HG03460 (cell line): ENCODE data around the gene COPZ2.

Experiments used
- ATAC-seq: cut with Tn5 transposase; IDR thresholded peaks from one replicate; pipeline ENCODE4 v1.9.1; 2021; ENCODE audit not compliant: unreplicated experiment

Gene COPZ2

GRCh38 chr17:48031966-48032365 is 5.6 kb downstream of the COPZ2 start:
- no peak for ATAC-seq

DNA sequence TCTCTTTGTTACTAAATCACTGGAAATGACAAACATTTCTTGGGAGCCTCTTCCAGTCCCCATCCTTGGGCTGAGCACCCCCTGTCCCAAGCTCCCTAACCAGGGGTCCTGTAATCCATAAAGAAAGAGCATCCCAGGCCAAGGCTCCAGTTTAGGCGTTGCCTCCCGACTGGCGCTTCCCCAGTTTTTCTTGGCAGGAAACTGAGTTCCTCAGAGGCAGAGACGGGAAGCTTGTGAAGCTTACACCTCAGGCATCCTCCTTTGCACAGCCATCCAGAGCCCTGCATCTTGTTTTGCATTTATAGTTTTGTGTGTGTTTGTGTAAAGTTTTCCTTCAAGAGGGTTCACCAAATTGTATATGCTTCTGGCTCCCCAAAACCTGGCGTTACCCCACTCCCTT is 7.1 kb downstream of the COPZ2 start:
- no peak for ATAC-seq

GRCh38 chr17:48028736-48029135 is 8.9 kb downstream of the COPZ2 start:
- ATAC-seq = no peak

DNA sequence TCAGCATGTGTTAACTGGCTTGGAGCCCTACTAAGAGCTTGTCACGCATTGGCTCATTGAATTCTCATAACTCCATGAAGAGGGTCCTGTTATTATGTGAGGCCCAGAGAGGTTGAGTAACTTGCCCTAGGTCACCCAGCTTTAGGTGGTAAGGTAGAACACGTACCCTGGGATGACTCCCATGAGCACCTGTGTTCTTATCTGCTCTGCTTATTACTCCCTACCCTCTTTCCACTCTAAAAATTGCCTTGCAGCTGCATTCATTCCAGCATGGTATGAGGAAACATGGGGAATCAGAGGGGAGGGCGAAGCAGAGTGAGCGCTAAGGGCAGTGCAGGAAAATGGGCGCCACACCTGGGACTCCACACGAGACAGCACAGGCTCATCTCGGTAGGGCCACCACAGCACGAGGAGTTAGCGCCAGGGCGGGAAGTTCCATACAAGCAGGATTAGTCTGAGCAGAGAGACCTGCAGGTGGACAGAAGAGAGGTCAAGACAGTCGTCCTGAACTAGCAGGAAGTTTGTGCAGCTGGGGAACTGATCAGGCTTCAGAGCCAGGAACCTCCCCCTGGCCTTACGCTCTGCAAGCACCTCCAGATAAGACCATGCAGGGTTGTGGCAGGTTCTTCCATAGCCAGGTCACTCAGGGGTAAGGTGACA is 10.1 kb downstream of the COPZ2 start:
- no peak for ATAC-seq

DNA sequence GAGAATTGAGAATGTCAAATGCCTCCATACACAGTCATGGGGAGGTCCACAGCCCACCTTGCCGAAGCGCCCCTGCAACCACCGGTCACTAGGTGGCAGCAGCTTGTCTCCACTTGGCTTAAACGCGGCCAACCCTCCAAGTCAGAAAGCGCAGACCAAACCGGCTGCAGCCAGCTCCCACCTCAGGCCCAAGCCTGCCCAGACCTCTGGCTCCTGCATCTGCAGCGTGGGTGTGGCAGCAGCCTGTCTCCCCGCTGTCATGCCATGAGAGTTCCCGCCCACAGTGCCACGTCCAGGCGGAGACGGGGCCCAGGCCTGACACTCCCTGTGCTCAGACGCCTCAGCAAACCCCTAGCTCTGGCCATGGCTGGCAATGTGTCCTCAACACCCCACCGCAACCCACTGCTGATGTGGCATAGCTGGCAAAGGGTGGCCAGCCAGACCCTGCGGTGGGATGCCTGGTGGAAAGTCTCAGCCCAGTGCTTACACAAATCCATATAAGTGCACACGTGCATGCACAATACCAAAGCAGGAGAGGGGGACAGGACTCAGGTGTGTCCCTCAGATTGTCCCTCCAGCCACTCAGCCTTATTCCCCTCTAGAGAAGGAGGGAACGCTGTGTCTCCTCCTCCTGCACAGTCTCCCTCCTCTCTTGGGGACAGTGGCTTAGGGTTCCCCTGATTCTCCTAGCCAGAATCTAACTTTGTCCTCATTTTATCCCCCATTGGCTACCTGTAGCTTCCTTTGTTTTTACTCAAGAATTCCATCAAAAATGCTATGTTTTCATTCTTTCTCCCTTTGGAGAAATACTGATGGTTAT is 10.9 kb downstream of the COPZ2 start:
- no peak for ATAC-seq

DNA sequence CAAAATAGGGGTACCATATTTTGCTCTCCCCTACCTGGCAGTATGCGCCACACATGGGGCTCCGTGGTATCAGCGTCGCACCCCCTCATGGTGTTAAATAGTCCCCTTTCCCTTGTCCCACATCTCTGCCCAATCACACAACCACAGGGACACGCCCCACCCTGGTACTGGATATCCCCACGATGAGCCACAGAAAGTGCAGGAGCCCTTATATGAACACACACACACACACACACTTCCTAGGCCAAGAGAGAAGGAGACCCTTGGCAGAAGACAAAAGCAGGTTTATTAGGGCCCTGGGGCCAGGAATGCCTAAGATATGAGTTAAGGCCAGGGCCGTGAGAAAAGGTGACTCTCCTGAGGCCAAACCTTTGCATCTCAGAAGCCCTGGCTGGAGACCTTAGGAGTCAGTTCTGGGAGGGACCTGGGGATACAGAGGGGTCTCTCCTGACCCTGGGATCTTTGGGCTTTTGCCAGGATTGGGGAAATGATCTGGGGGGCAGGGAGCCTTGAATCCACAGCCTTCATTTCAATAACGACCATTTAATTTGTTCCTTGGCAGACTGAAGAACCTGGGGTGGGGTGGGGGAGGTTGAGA is 11.6 kb downstream of the COPZ2 start:
- ATAC-seq = no peak

- peak; percentile 65 for ATAC-seq
Measured at GRCh38 chr17:48025040-48025903, 12.3 kb downstream of the COPZ2 start.

- ATAC-seq = peak; percentile 8
Measured at GRCh38 chr17:48024149-48025039, 13.2 kb downstream of the COPZ2 start.

GRCh38 chr17:48023400-48024148 is 14.0 kb downstream of the COPZ2 start:
- ATAC-seq = no peak

- ATAC-seq = no peak
Measured at GRCh38 chr17:48022901-48023300, 14.7 kb downstream of the COPZ2 start.

DNA sequence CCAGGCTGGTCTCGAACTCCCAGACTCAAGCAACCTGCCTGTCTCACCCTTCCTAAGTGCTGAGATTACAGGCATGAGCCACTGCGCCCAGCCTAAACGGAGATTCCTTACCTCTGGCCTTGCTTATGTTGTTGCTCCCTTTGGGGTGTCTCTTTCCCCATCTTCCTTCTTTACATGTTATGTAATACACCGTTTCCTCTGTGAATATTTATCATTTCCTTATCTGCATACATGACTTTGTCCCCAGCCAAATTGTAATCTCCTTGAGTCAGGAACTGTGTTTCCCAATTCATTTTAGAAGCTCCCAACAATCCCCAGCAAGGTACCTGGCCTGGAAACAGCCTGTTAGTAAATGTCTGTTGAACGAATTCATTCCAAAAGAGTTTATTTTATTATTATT is 15.7 kb downstream of the COPZ2 start:
- ATAC-seq = no peak

- ATAC-seq = peak; percentile 20
Measured at GRCh38 chr17:48017817-48018158, 19.8 kb downstream of the COPZ2 start.

DNA sequence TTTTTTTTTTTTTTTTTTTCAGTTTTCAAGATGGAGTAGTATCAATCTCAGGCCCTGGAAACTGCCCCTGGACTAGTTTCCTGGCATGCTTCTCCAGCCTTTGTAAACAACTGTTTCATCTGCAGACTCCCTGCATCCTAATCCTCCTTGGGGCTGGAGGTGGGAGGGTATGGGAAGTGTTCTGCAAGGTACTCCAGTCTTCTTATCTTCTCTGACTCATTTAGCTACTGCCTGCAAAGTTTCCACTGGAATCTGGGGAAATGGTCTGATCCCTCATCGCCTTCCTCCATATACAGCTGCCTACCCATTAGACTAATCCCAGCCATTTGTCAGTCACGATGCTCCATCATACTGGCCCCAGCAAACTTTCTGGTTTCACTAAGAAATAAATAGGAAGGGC is 21.5 kb downstream of the COPZ2 start:
- no peak for ATAC-seq

DNA sequence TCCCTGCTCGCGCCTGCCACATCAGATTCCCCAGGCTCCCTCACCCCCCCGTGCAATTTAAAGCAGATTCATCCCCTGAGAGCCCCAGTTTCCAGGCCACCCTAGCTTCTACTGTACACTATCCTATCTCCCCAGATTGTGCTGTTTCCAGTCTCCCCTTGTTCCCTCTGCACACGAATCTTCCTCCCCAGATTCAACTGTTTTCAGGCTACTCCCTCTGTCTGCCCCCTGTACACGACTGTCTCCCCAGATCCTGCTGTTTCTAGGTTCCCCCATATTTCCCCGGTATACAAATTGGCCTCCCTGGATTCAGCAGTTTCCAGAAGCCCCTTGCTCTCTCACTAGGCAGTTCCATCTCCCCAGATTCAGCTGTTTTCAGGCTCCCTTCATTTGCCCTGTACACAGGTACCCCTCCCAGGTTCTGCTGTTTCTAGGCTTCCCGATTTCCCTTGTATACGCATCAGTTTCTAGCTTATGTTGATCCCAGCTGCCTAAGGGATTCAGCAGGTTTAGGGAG is 22.9 kb downstream of the COPZ2 start:
- no peak for ATAC-seq

DNA sequence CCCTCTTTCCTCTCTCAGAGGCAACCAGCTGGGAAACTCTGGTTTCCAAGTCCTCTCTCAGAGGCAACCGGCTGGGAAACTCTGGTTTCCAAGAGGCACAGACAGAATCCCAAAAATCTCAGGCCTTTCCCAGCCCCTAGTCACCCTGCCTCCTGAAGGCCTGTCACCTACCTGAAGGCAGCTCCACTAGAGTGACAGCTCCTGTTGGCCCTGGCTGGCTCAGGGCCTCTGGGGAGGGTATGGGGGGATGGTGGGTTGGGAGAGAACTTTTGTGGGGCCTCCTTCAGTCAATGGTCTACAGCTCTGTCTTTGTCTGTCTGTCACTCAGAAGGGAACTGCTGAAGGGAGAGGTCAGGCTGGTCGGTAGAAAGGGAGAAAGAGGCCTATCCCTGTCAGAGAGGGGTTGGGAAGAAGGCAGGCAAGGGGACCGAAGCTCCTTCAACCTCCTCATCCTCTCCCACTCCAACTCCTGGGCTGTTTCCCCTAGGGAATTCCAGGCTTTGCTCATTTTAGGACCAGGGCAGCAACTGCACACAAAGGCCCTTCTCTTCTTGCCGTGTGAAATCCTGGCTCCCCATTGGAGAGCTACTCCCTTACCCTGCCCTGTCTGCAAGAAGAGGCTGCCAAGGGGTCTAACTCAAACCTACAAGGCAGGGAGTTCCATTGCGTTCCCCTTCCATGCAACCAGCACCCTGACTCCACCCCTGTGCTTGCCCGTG is 23.6 kb downstream of the COPZ2 start:
- ATAC-seq = no peak

DNA sequence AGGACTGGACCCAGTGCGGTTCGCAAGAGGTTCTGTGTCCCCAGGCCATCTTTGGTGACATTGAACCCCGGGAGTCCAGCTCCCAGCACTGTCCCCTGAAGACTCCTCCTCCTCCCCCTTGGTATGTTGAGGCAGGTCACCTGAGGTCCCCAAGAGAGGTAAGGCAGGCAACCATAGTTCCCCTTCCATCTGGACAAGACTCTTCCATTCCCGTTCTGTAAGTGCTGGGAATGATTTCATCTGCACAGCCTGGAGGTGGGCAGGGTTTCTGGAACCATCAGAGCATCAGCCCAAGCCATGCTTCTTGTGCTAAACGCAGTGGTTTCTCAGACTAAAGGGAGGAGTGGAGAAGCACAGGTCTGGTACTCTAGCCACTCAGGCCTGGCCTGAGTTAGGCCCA is 24.9 kb downstream of the COPZ2 start:
- no peak for ATAC-seq

- ATAC-seq = no peak
Measured at GRCh38 chr17:48012151-48012520, 25.5 kb downstream of the COPZ2 start.

GRCh38 chr17:48011405-48012150 is 26.0 kb downstream of the COPZ2 start:
- no peak for ATAC-seq
